Epidermal melanocyte (primary cell): ENCODE measurements around the gene RASGRP1.

Source experiments
- DNase-seq: peaks from one replicate; pipeline ENCODE4 v3.0.0; 2011; ENCODE audit warnings: low spot score; ENCODE audit not compliant: insufficient read length

Gene RASGRP1

GRCh38 chr15:38576261-38576660, 11.6 kb upstream of the RASGRP1 start:
- DNase-seq, result no peak

- no peak for DNase-seq
Measured at GRCh38 chr15:38565287-38565670, 665 bp upstream of the RASGRP1 start.

- no peak for DNase-seq
Measured at GRCh38 chr15:38563723-38564519, 693 bp downstream of the RASGRP1 start.

GRCh38 chr15:38562278-38562677, 2.3 kb downstream of the RASGRP1 start:
- no peak for DNase-seq

GRCh38 chr15:38560456-38560926, 4.1 kb downstream of the RASGRP1 start:
- DNase-seq, result no peak

GRCh38 chr15:38559636-38560307, 4.8 kb downstream of the RASGRP1 start:
- DNase-seq, result no peak

GRCh38 chr15:38559131-38559530, 5.5 kb downstream of the RASGRP1 start:
- no peak for DNase-seq

GRCh38 chr15:38558372-38559059, 6.1 kb downstream of the RASGRP1 start:
- no peak for DNase-seq

GRCh38 chr15:38557921-38558320, 6.7 kb downstream of the RASGRP1 start:
- DNase-seq, result no peak

GRCh38 chr15:38555686-38556334, 8.8 kb downstream of the RASGRP1 start:
- DNase-seq, result no peak

- DNase-seq, result no peak
Measured at GRCh38 chr15:38554354-38554753, 10.3 kb downstream of the RASGRP1 start.

- no peak for DNase-seq
Measured at GRCh38 chr15:38553071-38553470, 11.5 kb downstream of the RASGRP1 start.

GRCh38 chr15:38551720-38552648, 12.6 kb downstream of the RASGRP1 start:
- no peak for DNase-seq

GRCh38 chr15:38549222-38549621, 15.4 kb downstream of the RASGRP1 start:
- DNase-seq, result no peak

- DNase-seq, result no peak
Measured at GRCh38 chr15:38547255-38547997, 17.2 kb downstream of the RASGRP1 start.

GRCh38 chr15:38545179-38545578, 19.4 kb downstream of the RASGRP1 start:
- no peak for DNase-seq

- DNase-seq, result no peak
Measured at GRCh38 chr15:38541026-38541425, 23.6 kb downstream of the RASGRP1 start.

GRCh38 chr15:38540510-38540909, 24.1 kb downstream of the RASGRP1 start:
- no peak for DNase-seq

GRCh38 chr15:38539008-38539343, 25.6 kb downstream of the RASGRP1 start:
- no peak for DNase-seq
